ENCODE results near the gene ARMC9.

- TF ChIP-seq CTCF (IDR thresholded peaks at IDR 0.05) (no peak), POLR2A (IDR thresholded peaks at IDR 0.05) (no peak)
These were observed 62.2 kb downstream of the ARMC9 start for GRCh38 chr2:231260442-231261208.

All from uterus (tissue), 2 donors.